Ishikawa (cell line): ENCODE measurements around the gene NCAPH2.

Experiments
- CEBPB ChIP-seq: IDR thresholded peaks from 2 replicates; pipeline ENCODE4 v1.6.1; 2012
- EGR1 ChIP-seq: IDR thresholded peaks from 2 replicates; pipeline ENCODE4 v1.6.1; 2012
- EP300 ChIP-seq: IDR thresholded peaks from 2 replicates; pipeline ENCODE4 v1.6.1; 2012; ENCODE audit warnings: borderline replicate concordance
- FOXM1 ChIP-seq: IDR thresholded peaks from 2 replicates; pipeline ENCODE4 v1.6.1; 2012; ENCODE audit warnings: low read depth, borderline replicate concordance
- MAX ChIP-seq: IDR thresholded peaks from 2 replicates; pipeline ENCODE4 v1.6.1; 2012
- RAD21 ChIP-seq: IDR thresholded peaks from 2 replicates; pipeline ENCODE4 v1.6.1; 2012; ENCODE audit warnings: low read depth
- REST ChIP-seq: IDR thresholded peaks from 2 replicates; pipeline ENCODE4 v1.6.1; 2012; ENCODE audit warnings: low read depth, mild to moderate bottlenecking
- TAF1 ChIP-seq: IDR thresholded peaks from 2 replicates; pipeline ENCODE4 v1.6.1; 2012; ENCODE audit warnings: low read depth, mild to moderate bottlenecking
- TCF12 ChIP-seq: IDR thresholded peaks from 2 replicates; pipeline ENCODE4 v1.6.1; 2012; ENCODE audit warnings: low read depth
- YY1 ChIP-seq: IDR thresholded peaks from 2 replicates; pipeline ENCODE4 v1.6.1; 2012; ENCODE audit warnings: low read depth
- ZBTB7A ChIP-seq: IDR thresholded peaks from 2 replicates; pipeline ENCODE4 v1.6.1; 2012; ENCODE audit warnings: low read depth
- TF ChIP-seq, protein P1 (sequence below): IDR thresholded peaks from 2 replicates; pipeline ENCODE4 v1.6.1; 2012

DNA sequence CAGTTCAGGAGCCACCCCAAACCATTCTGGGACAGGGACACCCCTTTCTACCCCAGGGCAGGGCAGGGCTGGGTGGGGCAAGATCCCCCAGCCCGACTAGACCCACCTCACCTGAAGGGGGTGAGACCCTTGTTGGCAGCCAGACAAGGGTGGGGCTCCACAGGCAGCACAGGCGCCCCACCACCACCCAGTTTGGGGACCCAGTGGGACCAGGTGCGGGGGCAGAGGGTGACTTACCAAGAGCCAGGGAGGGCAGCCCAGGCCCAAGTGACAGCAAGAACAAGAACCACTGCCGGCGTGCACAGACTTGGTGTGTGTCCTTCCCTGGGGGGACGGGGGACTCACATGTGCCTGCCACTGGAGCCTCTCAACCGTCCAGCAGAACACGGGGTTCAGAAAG, 24.5 kb upstream of the NCAPH2 start:
- TF ChIP-seq RAD21: no peak
- no peak for TF ChIP-seq TCF12
- no peak for TF ChIP-seq REST
- TF ChIP-seq MAX: no peak
- no peak for TF ChIP-seq TAF1
- TF ChIP-seq EP300: no peak
- TF ChIP-seq ZBTB7A: no peak
- no peak for TF ChIP-seq FOXM1
- TF ChIP-seq CEBPB: no peak
- TF ChIP-seq, protein P1, sequence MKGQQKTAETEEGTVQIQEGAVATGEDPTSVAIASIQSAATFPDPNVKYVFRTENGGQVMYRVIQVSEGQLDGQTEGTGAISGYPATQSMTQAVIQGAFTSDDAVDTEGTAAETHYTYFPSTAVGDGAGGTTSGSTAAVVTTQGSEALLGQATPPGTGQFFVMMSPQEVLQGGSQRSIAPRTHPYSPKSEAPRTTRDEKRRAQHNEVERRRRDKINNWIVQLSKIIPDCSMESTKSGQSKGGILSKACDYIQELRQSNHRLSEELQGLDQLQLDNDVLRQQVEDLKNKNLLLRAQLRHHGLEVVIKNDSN: no peak
- no peak for TF ChIP-seq YY1
- no peak for TF ChIP-seq EGR1
